Thyroid gland (tissue), 4 donors: Measurements from ENCODE around the gene WDR31.

ENCODE experiments used
- CTCF ChIP-seq, 6 experiments: fragments of 200-600 bp in 3 of 6; fragments of 450-650 bp in 3 of 6; sonication (generic) in 3 of 6; IDR thresholded peaks; one replicate each; pipeline ENCODE4 v1.5.1; 2016 to 2019; ENCODE audit warnings: antibody characterized with exemption in 6 of 6, mild to moderate bottlenecking in 2 of 6, inconsistent platforms in 1 of 6, moderate library complexity in 1 of 6
- POLR2A ChIP-seq, 2 donors: fragments of 450-650 bp; IDR thresholded peaks; one replicate each; pipeline ENCODE4 v1.6.1; 2017; ENCODE audit warnings: antibody characterized with exemption in 2 of 2, mild to moderate bottlenecking in 2 of 2, moderate library complexity in 1 of 2

- no peak for TF ChIP-seq CTCF (IDR thresholded peaks at IDR 0.05)
- TF ChIP-seq POLR2A (IDR thresholded peaks at IDR 0.05), result no peak
These were observed 49.9 kb downstream of the WDR31 start for GRCh38 chr9:113290052-113290607.
